HepG2 (cell line): ENCODE results near the gene S100A8. TPM values are rescaled to one million over a fixed set of nuclear protein-coding genes. Genes with fewer than 3 reads are reported as not detected.

Source experiments
- ATAC-seq: fragments of 200-7000 bp; cut with Tn5 transposase; 3 replicates; pipeline ENCODE4 v1.9.1; 2020; ENCODE audit warnings: mild to moderate bottlenecking, moderate library complexity
- BruUV-seq: library from RNA; stranded (reverse); fragments of 400-500 nt; replicated peaks from 2 replicates; lab custom pipeline; 2021; lab: Mats Ljungman, UMichigan
- CTCF ChIA-PET: fragments of 300-600 bp; formaldehyde crosslinking; extraction: SDS; loops from one replicate; lab custom pipeline; 2021; ENCODE audit warnings: low total read pairs, inconsistent platforms, low intra/inter-chr PET ratio; lab: Yijun Ruan, JAX
- POLR2A ChIA-PET: fragments of 350-600 bp; sonication (Branson Sonifier 250); formaldehyde crosslinking; loops from one replicate; lab custom pipeline; 2020; ENCODE audit warnings: antibody characterized with exemption, inconsistent platforms; lab: Yijun Ruan, JAX
- DNase-seq: peaks from one replicate; pipeline ENCODE4 v3.0.0-alpha.2; 2015; ENCODE audit warnings: low spot score
- FAIRE-seq: peaks from 3 replicates; lab custom pipeline; 2011; peaks lifted over from hg19 to GRCh38; lab: Jason Lieb, UNC
- H2AFZ ChIP-seq: one replicate; pipeline ENCODE4 v1.6.1; 2011; ENCODE audit warnings: low read length, inconsistent platforms
- H3K27ac ChIP-seq: fragments of 300-600 bp; 3 replicates; pipeline ENCODE4 v1.8.0; 2011; ENCODE audit warnings: mixed run types, mild to moderate bottlenecking, mixed read lengths, low read length, inconsistent platforms; ENCODE audit not compliant: insufficient read depth; ENCODE audit errors: extremely low read length
- H3K27me3 ChIP-seq, 2 experiments: fragments of 200-600 bp in 1 of 2; 2 replicates in 1 of 2; 3 replicates in 1 of 2; pipeline versions ENCODE4 v1.6.0 to v1.8.0; 2011; ENCODE audit warnings: low read length in 2 of 2, mild to moderate bottlenecking in 2 of 2, moderate library complexity in 2 of 2, inconsistent platforms in 1 of 2; ENCODE audit not compliant: insufficient read depth in 2 of 2, control insufficient read depth in 1 of 2
- H3K36me3 ChIP-seq, 2 experiments: fragments of 200-600 bp in 1 of 2; replicated peaks in 1 of 2; 2 replicates in 1 of 2; 3 replicates in 1 of 2; pipeline versions ENCODE4 v1.5.1 to v1.8.0; 2011; ENCODE audit warnings: low read length in 2 of 2, inconsistent platforms in 1 of 2; ENCODE audit not compliant: insufficient read depth in 2 of 2, control insufficient read depth in 1 of 2
- H3K4me1 ChIP-seq: 2 replicates; pipeline ENCODE4 v1.5.1; 2012; ENCODE audit warnings: low read length, inconsistent platforms; ENCODE audit not compliant: insufficient read depth
- H3K4me2 ChIP-seq: 2 replicates; pipeline ENCODE4 v1.6.0; 2011; ENCODE audit warnings: low read depth, low read length, inconsistent platforms
- H3K4me3 ChIP-seq, 3 experiments: fragments of 200-600 bp in 1 of 3; sonication (generic), shearing (Covaris generic) in 1 of 3; replicated peaks in 1 of 3; 2 replicates each; pipeline ENCODE4 v1.5.1; 2011 to 2016; ENCODE audit warnings: low read length in 3 of 3, inconsistent platforms in 2 of 3, low read depth in 2 of 3, mild to moderate bottlenecking in 2 of 3, control low read depth in 1 of 3, mixed read lengths in 1 of 3; ENCODE audit not compliant: insufficient read depth in 1 of 3
- H3K79me2 ChIP-seq: one replicate; pipeline ENCODE4 v1.6.1; 2011; ENCODE audit warnings: low read length, inconsistent platforms; ENCODE audit not compliant: insufficient read depth
- H3K9ac ChIP-seq: 2 replicates; pipeline ENCODE4 v1.6.0; 2011; ENCODE audit warnings: mild to moderate bottlenecking, low read depth, low read length, inconsistent platforms; ENCODE audit not compliant: insufficient read depth
- H3K9me3 ChIP-seq: 2 replicates; pipeline ENCODE4 v1.5.1; 2012; ENCODE audit warnings: mild to moderate bottlenecking, low read length
- H4K20me1 ChIP-seq: 2 replicates; pipeline ENCODE4 v1.6.0; 2011; ENCODE audit warnings: inconsistent platforms, mild to moderate bottlenecking, low read length, moderate library complexity; ENCODE audit not compliant: insufficient read depth
- ATAD3A ChIP-seq: sonication (generic); formaldehyde crosslinking; IDR thresholded peaks from 2 replicates; pipeline ENCODE4 v1.4.0; 2020; ENCODE audit warnings: missing genetic modification reagents
- BATF2 ChIP-seq: sonication (generic); formaldehyde crosslinking; IDR thresholded peaks from 2 replicates; pipeline ENCODE4 v1.8.0; 2022; ENCODE audit warnings: mild to moderate bottlenecking, missing genetic modification reagents, moderate library complexity
- CREB1 ChIP-seq, 2 experiments: fragments of 450-650 bp in 1 of 2; IDR thresholded peaks; 2 replicates each; pipeline ENCODE4 v1.6.1; 2016 to 2017; ENCODE audit warnings: control low read depth in 1 of 2, mild to moderate bottlenecking in 1 of 2, missing compliant biosample characterization in 1 of 2, missing genetic modification characterization in 1 of 2
- FOXJ3 ChIP-seq: sonication (generic); formaldehyde crosslinking; IDR thresholded peaks from 2 replicates; pipeline ENCODE4 v1.4.0; 2020; ENCODE audit warnings: missing genetic modification reagents, mild to moderate bottlenecking, borderline replicate concordance
- GATAD1 ChIP-seq: IDR thresholded peaks from 2 replicates; pipeline ENCODE4 v1.6.1; 2016; ENCODE audit warnings: missing genetic modification reagents, missing compliant biosample characterization
- KDM4B ChIP-seq: sonication (generic); formaldehyde crosslinking; IDR thresholded peaks from 2 replicates; pipeline ENCODE4 v1.4.0; 2020; ENCODE audit warnings: missing genetic modification reagents
- PATZ1 ChIP-seq: sonication (generic); formaldehyde crosslinking; IDR thresholded peaks from 2 replicates; pipeline ENCODE4 v1.4.0; 2020; ENCODE audit warnings: missing genetic modification reagents
- PCBP1 ChIP-seq: fragments of 200-400 bp; formaldehyde crosslinking; IDR thresholded peaks from 2 replicates; pipeline ENCODE4 v1.6.1; 2017; ENCODE audit warnings: mild to moderate bottlenecking, low read depth, low read length, borderline replicate concordance
- PPARG ChIP-seq: conservative IDR thresholded peaks from 2 replicates; pipeline ENCODE4 v1.6.1; 2016; ENCODE audit warnings: missing biosample characterization, missing genetic modification reagents
- RNF2 ChIP-seq: fragments of 450-650 bp; conservative IDR thresholded peaks from 2 replicates; pipeline ENCODE4 v1.6.1; 2016; ENCODE audit warnings: low read depth
- SRSF4 ChIP-seq: fragments of 200-400 bp; formaldehyde crosslinking; IDR thresholded peaks from one replicate; pipeline ENCODE4 v1.6.1; 2018; ENCODE audit warnings: mild to moderate bottlenecking, low read depth, low read length, moderate library complexity; ENCODE audit not compliant: poor library complexity, severe bottlenecking
- TBX3 ChIP-seq: fragments of 450-650 bp; IDR thresholded peaks from 2 replicates; pipeline ENCODE4 v1.6.1; 2017; ENCODE audit warnings: antibody characterized with exemption, mild to moderate bottlenecking, inconsistent platforms, borderline replicate concordance
- TRIM22 ChIP-seq: fragments of 450-650 bp; IDR thresholded peaks from 2 replicates; pipeline ENCODE4 v1.6.1; 2017
- ZHX1 ChIP-seq: sonication (generic); formaldehyde crosslinking; IDR thresholded peaks from 2 replicates; pipeline ENCODE4 v1.8.1; 2022; ENCODE audit warnings: low read depth, mild to moderate bottlenecking, missing genetic modification reagents
- ZNF124 ChIP-seq: sonication (generic); formaldehyde crosslinking; IDR thresholded peaks from 2 replicates; pipeline ENCODE4 v1.4.0; 2020; ENCODE audit warnings: missing genetic modification reagents
- ZNF234 ChIP-seq: sonication (generic); formaldehyde crosslinking; conservative IDR thresholded peaks from 2 replicates; pipeline ENCODE4 v1.5.1; 2020; ENCODE audit warnings: mild to moderate bottlenecking, missing genetic modification reagents
- ZNF451 ChIP-seq: sonication (generic); formaldehyde crosslinking; IDR thresholded peaks from 2 replicates; pipeline ENCODE4 v1.5.0; 2020; ENCODE audit warnings: mild to moderate bottlenecking, missing genetic modification reagents
- ZNF557 ChIP-seq: sonication (generic); formaldehyde crosslinking; IDR thresholded peaks from 2 replicates; pipeline ENCODE4 v1.4.0; 2020; ENCODE audit warnings: missing genetic modification reagents
- ZNF878 ChIP-seq: sonication (generic); formaldehyde crosslinking; IDR thresholded peaks from 2 replicates; pipeline ENCODE4 v1.8.1; 2023; ENCODE audit warnings: mild to moderate bottlenecking, missing genetic modification reagents, moderate library complexity
- WGBS: methylation state at CpG from one replicate; pipeline ENCODE4 v1.1.6; 2017; ENCODE audit warnings: low lambda C conversion rate; 5-methylcytosine and 5-hydroxymethylcytosine counted together
- in situ Hi-C: cut with HindIII; loops from 2 replicates; pipeline ENCODE4 v1.10.0; 2017; ENCODE audit warnings: low pct_unique_long_range_greater_than_20kb; ENCODE audit not compliant: extremely low pct_ligation_motif_present
- intact Hi-C: fragments of 100-400 bp; cut with micrococcal nuclease; formaldehyde crosslinking; loops from one replicate; pipeline ENCODE4 v1.10.0; 2022; ENCODE audit not compliant: unreplicated experiment
- polyA plus RNA-seq, 8 experiments: library from polyadenylated mRNA; depleted of rRNA in 3 of 8; stranded (reverse) in 7 of 8; unstranded in 1 of 8; fragments of >200 nt; fragmentation: Illumina TruSeq in 4 of 8; extraction: Trizol in 4 of 8; gene quantifications; 2 replicates each; pipeline versions ENCODE4 v1.2.1 to v1.2.3, GENCODE V29; 2011 to 2016; ENCODE audit warnings: low read depth in 4 of 8, missing spikeins in 1 of 8, mixed read lengths in 1 of 8; ENCODE audit not compliant: insufficient read depth in 1 of 8
- total RNA-seq, 5 experiments: library from RNA; depleted of rRNA; stranded (reverse); fragments of >200 nt; fragmentation: Illumina TruSeq; extraction: Trizol; gene quantifications; 2 replicates each; pipeline ENCODE4 v1.2.3, GENCODE V29; 2016; ENCODE audit warnings: low read depth in 1 of 5

The S100A8 gene
- total and polyA plus RNA-seq, 2 of the 13 experiments (the other 11 are each of a cell fraction or from before 2014, with no cell fraction given): not detected

GRCh38 chr1:153428791-153429190 is 37.9 kb upstream of the S100A8 start:
- H3K27me3 ChIP-seq: no peaks in the 10 kb centered on the region
- H3K4me3 ChIP-seq: no peak overlapping the region
- no peak overlapping the region for H3K27ac ChIP-seq
- H3K36me3 ChIP-seq: no peaks in the 10 kb centered on the region
- in situ Hi-C loops: no loop called here
- no peaks in the 10 kb centered on the region for H3K4me1 ChIP-seq
- ChIA-PET POLR2A (no interaction called here), CTCF (no interaction called here)
- WGBS: 0% methylated on average over 3 of the region's 6 CpGs
- BruUV-seq: no TSS peak
- no peaks in the 10 kb centered on the region for H4K20me1 ChIP-seq
- H3K9ac ChIP-seq: no peak overlapping the region
- FAIRE-seq: no peak
- no peaks in the 10 kb centered on the region for H3K9me3 ChIP-seq
- H2AFZ ChIP-seq: no peak overlapping the region
- intact Hi-C loops: no loop called here
- peak; percentile 47; the same call in 2 of the 3 replicates for ATAC-seq
- H3K79me2 ChIP-seq: no peaks in the 10 kb centered on the region
- H3K4me2 ChIP-seq: no peak overlapping the region
- no peak for TF ChIP-seq ZNF557 (CRISPR knock-in tag)
- no peak for TF ChIP-seq RNF2
- no peak for TF ChIP-seq ZNF878 (CRISPR knock-in tag)
- no peak for TF ChIP-seq ZNF451 (CRISPR knock-in tag)
- no peak for TF ChIP-seq CREB1 (IDR thresholded peaks at IDR 0.05)
- TF ChIP-seq CREB1 (CRISPR knock-in tag; IDR thresholded peaks at IDR 0.05): no peak
- TF ChIP-seq TRIM22: no peak
- no peak for TF ChIP-seq GATAD1 (CRISPR knock-in tag)
- TF ChIP-seq BATF2: no peak
- no peak for TF ChIP-seq ZNF124 (CRISPR knock-in tag)
- TF ChIP-seq TBX3: no peak
- no peak for TF ChIP-seq FOXJ3 (CRISPR knock-in tag)
- TF ChIP-seq ZHX1 (CRISPR knock-in tag): no peak
- TF ChIP-seq ATAD3A (CRISPR knock-in tag): no peak
- no peak for TF ChIP-seq PPARG (CRISPR knock-in tag)
- no peak for TF ChIP-seq PCBP1
- no peak for TF ChIP-seq PATZ1 (CRISPR knock-in tag)
- no peak for TF ChIP-seq ZNF234
- no peak for TF ChIP-seq KDM4B
- no peak for TF ChIP-seq SRSF4
- TF ChIP-seq, all 625 proteins: peak for 0
- DNase-seq: no peak
